GM13976 (cell line): ENCODE measurements around the gene NTRK2.

Source experiments
- DNase-seq: peaks from one replicate; pipeline ENCODE4 v3.0.0; 2012; ENCODE audit warnings: low spot score
- CTCF ChIP-seq: IDR thresholded peaks from 2 replicates; pipeline ENCODE4 v1.5.1; 2012; ENCODE audit warnings: borderline replicate concordance, mild to moderate bottlenecking; ENCODE audit not compliant: insufficient read depth; ENCODE audit errors: extremely low read depth, missing control alignments, control extremely low read depth
- in situ Hi-C: fragments of 300-500 bp; cut with MboI; formaldehyde crosslinking; loops from one replicate; pipeline ENCODE4 v1.12.0; 2022; ENCODE audit warnings: low sequenced_read_pairs, mixed read lengths, inconsistent platforms; ENCODE audit not compliant: unreplicated experiment

Gene NTRK2

GRCh38 chr9:84718476-84718875 is 48.9 kb downstream of the NTRK2 start:
- no peak for TF ChIP-seq CTCF
- no peak for DNase-seq
- in situ Hi-C loops, result no loop called here

GRCh38 chr9:84722388-84722989 is 53.0 kb downstream of the NTRK2 start:
- in situ Hi-C loops, result no loop called here
- DNase-seq, result no peak
- TF ChIP-seq CTCF, result no peak

GRCh38 chr9:84723426-84723825 is 53.9 kb downstream of the NTRK2 start:
- in situ Hi-C loops, result no loop called here
- TF ChIP-seq CTCF, result no peak
- no peak for DNase-seq

- no peak for TF ChIP-seq CTCF
- in situ Hi-C loops, result no loop called here
- no peak for DNase-seq
These were observed 62.2 kb downstream of the NTRK2 start for GRCh38 chr9:84731696-84732095.

GRCh38 chr9:84736081-84736480 is 66.6 kb downstream of the NTRK2 start:
- no peak for TF ChIP-seq CTCF
- DNase-seq, result no peak
- in situ Hi-C loops, result no loop called here

- no peak for TF ChIP-seq CTCF
- no peak for DNase-seq
- in situ Hi-C loops, result no loop called here
These were observed 67.0 kb downstream of the NTRK2 start for GRCh38 chr9:84736536-84736935.
